ENCODE results near the gene ILF2.

DNA sequence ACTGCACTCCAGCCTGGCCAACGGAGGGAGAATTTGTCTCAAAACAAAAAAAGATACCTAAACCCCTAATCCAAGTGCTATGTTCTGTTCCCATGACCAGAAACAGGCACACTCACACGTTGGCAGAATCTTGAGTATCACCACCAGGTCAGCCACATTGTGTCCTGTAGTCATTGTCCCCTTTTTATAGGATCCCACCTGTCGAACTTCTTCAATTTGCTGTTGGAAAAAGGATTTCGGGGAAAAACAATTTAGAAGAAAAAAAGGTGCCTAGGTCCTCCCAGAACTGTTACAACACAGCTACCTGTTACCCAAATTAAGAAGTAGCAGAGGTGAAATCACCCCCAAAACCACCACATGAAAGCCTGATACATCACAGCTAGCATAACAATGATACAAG lies 3.4 kb downstream of the ILF2 start:
- TF ChIP-seq POLR2AphosphoS5 (IDR thresholded peaks at IDR 0.05): no peak
- TF ChIP-seq, protein P1, sequence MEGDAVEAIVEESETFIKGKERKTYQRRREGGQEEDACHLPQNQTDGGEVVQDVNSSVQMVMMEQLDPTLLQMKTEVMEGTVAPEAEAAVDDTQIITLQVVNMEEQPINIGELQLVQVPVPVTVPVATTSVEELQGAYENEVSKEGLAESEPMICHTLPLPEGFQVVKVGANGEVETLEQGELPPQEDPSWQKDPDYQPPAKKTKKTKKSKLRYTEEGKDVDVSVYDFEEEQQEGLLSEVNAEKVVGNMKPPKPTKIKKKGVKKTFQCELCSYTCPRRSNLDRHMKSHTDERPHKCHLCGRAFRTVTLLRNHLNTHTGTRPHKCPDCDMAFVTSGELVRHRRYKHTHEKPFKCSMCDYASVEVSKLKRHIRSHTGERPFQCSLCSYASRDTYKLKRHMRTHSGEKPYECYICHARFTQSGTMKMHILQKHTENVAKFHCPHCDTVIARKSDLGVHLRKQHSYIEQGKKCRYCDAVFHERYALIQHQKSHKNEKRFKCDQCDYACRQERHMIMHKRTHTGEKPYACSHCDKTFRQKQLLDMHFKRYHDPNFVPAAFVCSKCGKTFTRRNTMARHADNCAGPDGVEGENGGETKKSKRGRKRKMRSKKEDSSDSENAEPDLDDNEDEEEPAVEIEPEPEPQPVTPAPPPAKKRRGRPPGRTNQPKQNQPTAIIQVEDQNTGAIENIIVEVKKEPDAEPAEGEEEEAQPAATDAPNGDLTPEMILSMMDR (IDR thresholded peaks at IDR 0.05): no peak
- TF ChIP-seq EP300 (IDR thresholded peaks at IDR 0.05): no peak
- no peak for TF ChIP-seq POLR2A (IDR thresholded peaks at IDR 0.05; ENCODE audit: low read depth)

Data from esophagus muscularis mucosa (tissue), 4 donors.